Loucy (cell line): ENCODE results near the gene MED13L.

Experiments used
- H2AFZ ChIP-seq: fragments of 200-600 bp; sonication (generic); 2 replicates; pipeline ENCODE4 v1.6.0; 2016; ENCODE audit warnings: antibody characterized with exemption, mild to moderate bottlenecking, low read length, moderate library complexity
- H3F3A ChIP-seq: fragments of 200-600 bp; 2 replicates; pipeline ENCODE4 v1.6.0; 2016; ENCODE audit warnings: antibody characterized with exemption, low read depth, mild to moderate bottlenecking
- H3K27me3 ChIP-seq: fragments of 200-600 bp; sonication (generic); 2 replicates; pipeline ENCODE4 v1.6.1; 2014; ENCODE audit warnings: low read length, mild to moderate bottlenecking; ENCODE audit not compliant: insufficient read depth, poor library complexity, severe bottlenecking
- H3K36me3 ChIP-seq: fragments of 200-600 bp; sonication (generic); 2 replicates; pipeline ENCODE4 v1.6.1; 2016; ENCODE audit warnings: low read length; ENCODE audit not compliant: insufficient read depth
- H3K4me1 ChIP-seq: fragments of 200-600 bp; sonication (generic); 2 replicates; pipeline ENCODE4 v1.5.1; 2014; ENCODE audit warnings: low read length, mild to moderate bottlenecking; ENCODE audit not compliant: insufficient read depth, poor library complexity, severe bottlenecking
- H3K4me2 ChIP-seq: fragments of 200-600 bp; sonication (generic); 2 replicates; pipeline ENCODE4 v1.6.0; 2014; ENCODE audit warnings: antibody characterized with exemption, low read length, low read depth, mild to moderate bottlenecking; ENCODE audit not compliant: poor library complexity, severe bottlenecking
- H3K4me3 ChIP-seq: fragments of 200-600 bp; sonication (generic); 2 replicates; pipeline ENCODE4 v1.5.1; 2014; ENCODE audit warnings: low read length, mild to moderate bottlenecking, mixed read lengths; ENCODE audit not compliant: poor library complexity, severe bottlenecking
- H3K79me2 ChIP-seq: fragments of 200-600 bp; sonication (generic); 2 replicates; pipeline ENCODE4 v1.6.1; 2014; ENCODE audit warnings: low read length; ENCODE audit not compliant: insufficient read depth
- H3K9ac ChIP-seq: fragments of 200-600 bp; sonication (generic); 2 replicates; pipeline ENCODE4 v1.6.0; 2014; ENCODE audit warnings: mild to moderate bottlenecking, low read depth, low read length, moderate library complexity; ENCODE audit not compliant: poor library complexity, severe bottlenecking
- H3K9me2 ChIP-seq: fragments of 200-600 bp; sonication (generic); replicated peaks from 2 replicates; pipeline ENCODE4 v1.6.1; 2016; ENCODE audit warnings: low read depth, low read length, mixed read lengths
- H3K9me3 ChIP-seq: fragments of 200-600 bp; sonication (generic); 2 replicates; pipeline ENCODE4 v1.6.1; 2014; ENCODE audit warnings: mild to moderate bottlenecking, antibody characterized with exemption, low read length, low read depth; ENCODE audit not compliant: insufficient read depth
- H4K20me1 ChIP-seq: fragments of 200-600 bp; sonication (generic); 2 replicates; pipeline ENCODE4 v1.6.0; 2014; ENCODE audit warnings: antibody characterized with exemption, low read length, mild to moderate bottlenecking; ENCODE audit not compliant: insufficient read depth, poor library complexity, severe bottlenecking
- CTCF ChIP-seq: fragments of 200-600 bp; sonication (generic); conservative IDR thresholded peaks from 2 replicates; pipeline ENCODE4 v1.5.1; 2014; ENCODE audit warnings: mild to moderate bottlenecking, antibody characterized with exemption, low read length
- EZH2phosphoT487 ChIP-seq: fragments of 200-600 bp; IDR thresholded peaks from 2 replicates; pipeline ENCODE4 v1.6.1; 2018; ENCODE audit warnings: antibody characterized with exemption, mild to moderate bottlenecking, moderate library complexity, borderline replicate concordance

The MED13L gene

DNA sequence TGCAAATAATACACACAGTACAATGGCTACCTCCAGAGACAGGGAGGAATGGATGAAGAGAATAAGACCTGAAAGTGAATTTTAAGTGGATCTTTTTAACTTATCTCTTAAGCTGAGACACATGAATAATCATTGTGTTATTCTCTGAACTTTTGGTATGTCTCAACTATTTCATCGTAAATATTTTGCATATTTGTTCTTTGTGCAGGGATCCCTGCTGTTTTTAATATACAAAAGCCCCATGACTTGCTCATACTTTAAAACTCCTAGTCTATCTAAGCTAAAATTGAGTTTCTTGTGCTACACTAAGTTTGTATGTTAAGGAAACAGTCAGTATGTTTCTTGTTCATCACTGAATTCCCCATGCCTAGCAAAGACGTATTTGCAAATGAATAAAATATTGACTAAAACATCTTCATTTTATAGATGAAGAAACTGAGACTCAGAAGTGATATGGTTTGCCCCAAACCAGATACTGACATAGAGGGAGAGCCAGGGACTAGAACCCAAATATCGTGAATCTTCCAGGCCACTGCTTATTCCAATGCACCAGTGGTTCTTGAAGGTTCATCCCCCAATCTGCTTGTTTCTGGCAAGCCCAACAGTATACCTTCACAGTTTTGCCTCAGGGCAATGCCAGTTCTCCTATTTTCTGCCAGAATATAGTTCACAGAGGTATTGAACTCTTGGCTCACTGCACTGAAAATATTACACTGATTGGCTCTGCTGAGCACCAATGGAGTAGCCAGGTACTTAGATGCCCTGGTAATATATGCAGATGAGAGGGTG, 356.9 kb downstream of the MED13L start:
- no peaks in the 10 kb centered on the region for H4K20me1 ChIP-seq
- no peaks in the 10 kb centered on the region for H3K36me3 ChIP-seq
- no peak overlapping the region for H3K4me2 ChIP-seq
- H3K27me3 ChIP-seq = no peaks in the 10 kb centered on the region
- H3K4me1 ChIP-seq = no peaks in the 10 kb centered on the region
- no peaks in the 10 kb centered on the region for H3K9me2 ChIP-seq
- TF ChIP-seq EZH2phosphoT487 = no peak
- no peak for TF ChIP-seq CTCF
- no peak overlapping the region for H2AFZ ChIP-seq
- 0 out of 2 replicates have a peak, but pooled peaks cover 4% of the 10 kb centered on the region for H3K9me3 ChIP-seq
- H3K4me3 ChIP-seq = no peak overlapping the region
- no peaks in the 10 kb centered on the region for H3K79me2 ChIP-seq
- H3F3A ChIP-seq = no peaks in the 10 kb centered on the region
- no peak overlapping the region for H3K9ac ChIP-seq

- no peak overlapping the region for H3K4me3 ChIP-seq
- no peaks in the 10 kb centered on the region for H3K4me1 ChIP-seq
- no peak overlapping the region for H2AFZ ChIP-seq
- H3K9ac ChIP-seq = no peak overlapping the region
- no peaks in the 10 kb centered on the region for H3K9me2 ChIP-seq
- no peak overlapping the region for H3K4me2 ChIP-seq
- H3K36me3 ChIP-seq = no peaks in the 10 kb centered on the region
- H4K20me1 ChIP-seq = no peaks in the 10 kb centered on the region
- H3K79me2 ChIP-seq = no peaks in the 10 kb centered on the region
- no peaks in the 10 kb centered on the region for H3F3A ChIP-seq
- H3K9me3 ChIP-seq = 0 out of 2 replicates have a peak, but pooled peaks cover 4% of the 10 kb centered on the region
- no peak for TF ChIP-seq EZH2phosphoT487
- no peak for TF ChIP-seq CTCF
- H3K27me3 ChIP-seq = no peaks in the 10 kb centered on the region
Observed at GRCh38 chr12:115918763-115919162, 358.7 kb downstream of the MED13L start.

DNA sequence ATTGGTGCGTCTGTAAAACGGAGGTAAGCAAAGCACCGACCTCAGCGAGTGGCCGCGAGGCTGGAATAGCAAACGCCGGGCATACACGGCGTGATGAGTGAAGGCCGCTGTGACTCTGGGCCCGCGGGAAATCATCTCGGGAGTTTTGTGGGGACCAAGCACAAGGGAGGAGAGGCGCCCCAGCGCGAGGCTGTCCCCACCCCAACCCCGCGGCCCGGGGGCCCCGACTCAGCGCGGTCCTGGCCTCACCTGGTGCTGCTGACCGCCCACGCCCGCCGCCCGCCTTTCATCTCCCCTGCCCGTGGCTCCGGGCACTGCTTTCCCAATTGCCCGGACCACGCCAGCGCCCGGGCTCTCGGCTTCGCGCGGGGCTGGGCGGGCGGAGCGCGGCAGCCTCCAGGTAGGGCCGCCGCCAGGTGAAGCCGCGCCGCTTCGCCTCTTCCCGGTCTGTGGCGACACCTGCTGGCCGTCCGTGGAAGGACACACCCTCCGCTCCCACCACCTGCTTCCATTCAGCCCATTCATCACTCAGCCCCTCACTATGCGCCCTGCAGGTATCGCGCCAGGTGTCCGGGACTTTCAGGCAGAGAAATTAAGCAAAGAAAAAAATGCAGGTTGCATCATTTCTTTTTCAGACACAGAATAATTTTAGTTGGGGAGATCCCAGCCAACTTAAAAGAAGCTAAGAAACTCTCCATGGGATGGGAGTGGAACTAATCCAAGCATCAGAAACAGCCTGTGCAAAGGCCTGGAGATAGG, 360.4 kb downstream of the MED13L start:
- no peak overlapping the region for H3K4me3 ChIP-seq
- no peaks in the 10 kb centered on the region for H3K9me2 ChIP-seq
- H3F3A ChIP-seq = no peaks in the 10 kb centered on the region
- no peaks in the 10 kb centered on the region for H3K79me2 ChIP-seq
- no peaks in the 10 kb centered on the region for H4K20me1 ChIP-seq
- peak; percentile 80 for TF ChIP-seq CTCF
- TF ChIP-seq EZH2phosphoT487 = no peak
- H3K4me1 ChIP-seq = no peaks in the 10 kb centered on the region
- H3K36me3 ChIP-seq = no peaks in the 10 kb centered on the region
- no peak overlapping the region for H3K4me2 ChIP-seq
- no peaks in the 10 kb centered on the region for H3K27me3 ChIP-seq
- H2AFZ ChIP-seq = no peak overlapping the region
- H3K9me3 ChIP-seq = no peaks in the 10 kb centered on the region
- no peak overlapping the region for H3K9ac ChIP-seq
